Epithelial cell of proximal tubule (primary cell): ENCODE measurements around the gene EEIG1. TPM values are rescaled to one million over a fixed set of nuclear protein-coding genes. Genes with fewer than 3 reads are reported as not detected.

Source experiments
- DNase-seq: peaks from one replicate; pipeline ENCODE4 v3.0.0-alpha.2; 2011; ENCODE audit warnings: low read depth
- H3K4me3 ChIP-seq: 2 replicates; pipeline ENCODE4 v1.5.1; 2011; ENCODE audit warnings: low read depth, mild to moderate bottlenecking, low read length
- total RNA-seq: library from RNA; depleted of rRNA; stranded (reverse); fragments of >200 nt; gene quantifications from 2 replicates; pipeline ENCODE4 v1.2.3, GENCODE V29; 2015
- TF ChIP-seq, protein P1 (sequence below): conservative IDR thresholded peaks from 2 replicates; pipeline ENCODE4 v1.5.1; 2012; ENCODE audit warnings: low read depth, mild to moderate bottlenecking, low read length

The EEIG1 gene
- total RNA-seq, 1 donor from 2014 or later, result 5.0 TPM

DNA sequence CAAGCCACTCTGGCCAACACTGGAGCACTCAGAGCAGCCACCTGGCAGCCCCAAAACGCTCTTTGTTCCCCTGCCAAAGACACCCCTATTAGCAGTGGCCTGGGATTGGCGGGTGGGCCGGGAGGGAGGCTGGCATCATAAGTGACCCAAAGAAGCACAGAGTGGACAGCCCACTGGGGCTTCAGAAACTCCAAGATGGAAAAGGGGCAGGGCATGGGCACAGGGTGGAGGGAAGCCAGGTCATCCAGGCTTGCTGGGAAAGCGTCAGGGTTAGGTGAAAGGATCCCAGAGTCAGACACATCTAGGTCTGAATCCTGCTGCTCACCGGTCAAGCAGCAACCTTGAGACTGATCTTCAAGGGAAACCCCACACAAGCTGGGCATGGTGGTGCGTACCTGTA, 14.8 kb downstream of the EEIG1 start:
- no peak overlapping the region for H3K4me3 ChIP-seq
- TF ChIP-seq, protein P1, sequence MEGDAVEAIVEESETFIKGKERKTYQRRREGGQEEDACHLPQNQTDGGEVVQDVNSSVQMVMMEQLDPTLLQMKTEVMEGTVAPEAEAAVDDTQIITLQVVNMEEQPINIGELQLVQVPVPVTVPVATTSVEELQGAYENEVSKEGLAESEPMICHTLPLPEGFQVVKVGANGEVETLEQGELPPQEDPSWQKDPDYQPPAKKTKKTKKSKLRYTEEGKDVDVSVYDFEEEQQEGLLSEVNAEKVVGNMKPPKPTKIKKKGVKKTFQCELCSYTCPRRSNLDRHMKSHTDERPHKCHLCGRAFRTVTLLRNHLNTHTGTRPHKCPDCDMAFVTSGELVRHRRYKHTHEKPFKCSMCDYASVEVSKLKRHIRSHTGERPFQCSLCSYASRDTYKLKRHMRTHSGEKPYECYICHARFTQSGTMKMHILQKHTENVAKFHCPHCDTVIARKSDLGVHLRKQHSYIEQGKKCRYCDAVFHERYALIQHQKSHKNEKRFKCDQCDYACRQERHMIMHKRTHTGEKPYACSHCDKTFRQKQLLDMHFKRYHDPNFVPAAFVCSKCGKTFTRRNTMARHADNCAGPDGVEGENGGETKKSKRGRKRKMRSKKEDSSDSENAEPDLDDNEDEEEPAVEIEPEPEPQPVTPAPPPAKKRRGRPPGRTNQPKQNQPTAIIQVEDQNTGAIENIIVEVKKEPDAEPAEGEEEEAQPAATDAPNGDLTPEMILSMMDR, result no peak
- no peak for DNase-seq

DNA sequence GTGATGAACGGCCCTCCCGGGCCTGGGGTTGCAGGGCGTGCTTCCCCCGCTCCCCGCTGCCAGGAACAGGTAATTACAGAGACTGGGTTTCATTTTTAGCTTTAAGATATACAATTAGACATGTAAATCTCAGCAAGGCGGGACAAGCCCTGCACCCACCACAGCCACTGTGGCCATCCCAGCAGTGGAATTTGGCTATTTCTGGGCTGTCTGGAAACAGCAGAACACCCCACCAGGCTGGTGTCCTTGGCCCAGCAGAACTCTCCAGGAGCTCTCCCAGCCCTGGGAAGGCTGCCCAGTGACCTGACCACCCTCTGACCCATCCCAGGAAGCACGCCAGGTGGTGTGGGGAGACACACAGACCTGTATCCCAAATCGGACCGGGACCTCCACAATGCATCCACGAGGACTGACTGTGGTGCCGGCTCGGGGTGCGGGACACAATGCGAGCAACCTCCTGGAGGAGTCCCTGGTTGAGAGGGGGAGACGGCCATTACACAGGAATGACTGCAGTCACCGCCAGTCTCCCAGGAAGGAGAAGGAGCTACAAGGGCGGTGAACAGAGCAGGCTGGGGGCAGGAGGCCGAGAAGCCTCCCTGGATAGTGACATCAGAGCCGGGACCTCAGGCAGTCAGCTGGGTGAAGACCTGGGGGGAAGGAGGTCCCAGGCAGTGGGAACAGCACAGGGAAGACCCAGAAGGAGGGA, 17.3 kb downstream of the EEIG1 start:
- DNase-seq, result no peak
- TF ChIP-seq, protein P1, result no peak
- H3K4me3 ChIP-seq, result no peak overlapping the region

DNA sequence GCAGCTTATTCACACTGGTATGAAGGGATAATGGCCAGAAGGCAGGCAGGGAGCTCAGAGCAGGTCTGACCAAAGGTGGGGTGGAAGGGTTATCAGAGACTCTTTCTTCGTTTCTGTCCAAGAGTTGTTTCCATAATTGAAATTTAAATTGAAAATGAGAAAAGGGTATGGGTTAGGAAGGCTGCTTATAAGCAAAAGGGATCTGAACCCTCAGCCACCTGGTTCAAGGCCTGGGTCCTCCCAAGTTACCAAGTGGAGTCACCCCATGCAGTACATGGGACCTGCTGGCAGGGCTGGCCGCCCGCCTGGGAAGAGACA, 17.8 kb downstream of the EEIG1 start:
- no peak overlapping the region for H3K4me3 ChIP-seq
- DNase-seq, result no peak
- TF ChIP-seq, protein P1, result no peak

DNA sequence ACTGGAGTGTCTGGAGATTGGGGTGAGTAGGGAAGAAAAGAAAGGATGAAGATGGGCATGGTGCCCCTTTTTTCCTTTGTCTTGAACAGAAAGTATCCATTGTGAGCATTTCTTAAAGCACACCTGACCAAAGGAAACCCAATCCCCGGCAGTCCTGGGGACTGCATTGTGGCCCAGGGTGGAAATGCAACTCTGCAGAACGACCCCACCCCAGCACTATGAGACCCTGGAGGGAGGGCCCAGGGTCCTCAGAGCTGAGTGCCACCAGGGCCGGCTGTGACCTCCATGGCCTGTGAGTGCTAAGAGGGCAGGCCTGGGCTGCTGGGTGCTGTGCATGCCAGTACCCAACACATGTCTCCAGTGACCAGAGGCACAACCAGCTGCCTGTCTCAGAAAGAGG, 18.5 kb downstream of the EEIG1 start:
- no peak overlapping the region for H3K4me3 ChIP-seq
- TF ChIP-seq, protein P1, result no peak
- no peak for DNase-seq

DNA sequence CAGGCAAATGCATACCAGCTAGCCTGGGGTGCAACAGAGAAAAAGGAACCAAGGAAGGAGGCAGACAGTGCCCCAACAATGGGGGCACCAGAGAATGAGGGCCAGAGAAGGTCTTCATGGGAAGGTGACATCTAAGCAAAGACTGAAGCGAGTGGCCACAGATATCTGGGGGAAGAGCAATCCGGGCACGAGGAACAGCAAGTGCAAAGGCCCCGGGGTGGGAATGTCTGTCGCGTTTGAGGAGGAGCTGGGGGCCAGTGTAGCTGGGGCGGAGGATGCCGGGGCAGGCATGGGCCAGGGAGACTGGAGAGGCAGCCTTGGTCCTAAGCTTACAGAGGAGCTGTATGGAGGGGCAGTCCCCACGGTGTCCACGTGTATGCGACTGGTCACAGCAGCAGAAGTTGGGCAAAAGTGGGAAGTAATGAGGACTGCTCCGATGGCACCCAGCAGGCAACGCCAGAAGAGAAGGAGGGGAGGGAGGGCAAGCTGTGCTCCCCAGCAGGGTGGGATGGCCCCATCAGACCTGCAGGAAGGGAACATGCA, 19.1 kb downstream of the EEIG1 start:
- DNase-seq, result no peak
- TF ChIP-seq, protein P1, result no peak
- no peak overlapping the region for H3K4me3 ChIP-seq

DNA sequence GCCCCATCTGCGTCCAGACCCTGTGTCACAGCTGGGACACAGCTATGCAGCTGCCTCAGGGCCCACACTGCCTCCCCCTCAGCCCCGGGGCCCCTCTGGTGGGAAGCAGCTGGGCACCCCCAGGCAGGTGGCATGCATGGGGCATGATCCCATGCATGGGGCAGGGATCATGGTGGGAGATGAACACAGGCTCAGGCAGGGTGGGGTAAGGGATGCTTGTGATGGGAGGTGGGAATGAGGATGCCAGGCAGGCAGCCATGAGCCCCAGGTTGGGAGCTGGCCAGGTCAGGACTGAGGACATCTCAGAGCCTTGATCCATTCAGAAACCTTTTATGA, 19.7 kb downstream of the EEIG1 start:
- DNase-seq, result no peak
- no peak overlapping the region for H3K4me3 ChIP-seq
- TF ChIP-seq, protein P1, result no peak
